ENCODE measurements around the gene MKRN3. TPM values are rescaled to one million over a fixed set of nuclear protein-coding genes. Genes with fewer than 3 reads are reported as not detected.
A peak's percentile ranks its signal among the peaks of the same experiment; 100 is the strongest.

The MKRN3 gene
- total RNA-seq, 2 experiments from 2014 or later = 3.3 to 3.8 TPM

DNA sequence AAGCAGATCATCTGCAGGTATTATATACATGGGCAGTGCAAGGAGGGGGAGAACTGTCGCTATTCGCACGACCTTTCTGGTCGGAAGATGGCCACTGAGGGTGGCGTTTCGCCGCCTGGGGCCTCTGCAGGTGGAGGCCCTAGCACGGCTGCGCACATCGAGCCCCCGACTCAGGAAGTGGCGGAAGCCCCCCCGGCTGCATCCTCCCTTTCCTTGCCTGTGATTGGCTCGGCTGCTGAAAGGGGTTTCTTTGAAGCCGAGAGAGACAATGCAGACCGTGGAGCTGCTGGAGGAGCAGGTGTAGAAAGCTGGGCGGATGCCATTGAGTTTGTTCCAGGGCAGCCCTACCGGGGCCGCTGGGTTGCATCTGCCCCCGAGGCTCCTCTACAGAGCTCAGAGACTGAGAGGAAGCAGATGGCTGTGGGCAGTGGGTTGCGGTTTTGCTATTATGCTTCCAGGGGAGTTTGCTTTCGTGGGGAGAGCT is 639 bp downstream of the MKRN3 start:
- Mint-ChIP-seq H3K9me3 (peaks cover 4% of the 10 kb centered on the region), H3K36me3 (no peaks in the 10 kb centered on the region), H3K4me3 (peak overlapping the region; percentile 78), H3K27me3 (peaks cover 2% of the 10 kb centered on the region), H3K27ac (peak overlapping the region; percentile 87), H3K4me1 (ENCODE audit: low read depth) (peaks cover 3% of the 10 kb centered on the region)
- ChIA-PET POLR2A (interaction anchor here (1.0 kb wide), 1 partner anchor 527 kb away, joined by 3 read pairs; the partner anchor contains the start of gene TUBGCP5), CTCF (no interaction called here)
- intact Hi-C loops (cut with micrococcal nuclease) = no loop called here
- DNase-seq = peak; percentile 60

DNA sequence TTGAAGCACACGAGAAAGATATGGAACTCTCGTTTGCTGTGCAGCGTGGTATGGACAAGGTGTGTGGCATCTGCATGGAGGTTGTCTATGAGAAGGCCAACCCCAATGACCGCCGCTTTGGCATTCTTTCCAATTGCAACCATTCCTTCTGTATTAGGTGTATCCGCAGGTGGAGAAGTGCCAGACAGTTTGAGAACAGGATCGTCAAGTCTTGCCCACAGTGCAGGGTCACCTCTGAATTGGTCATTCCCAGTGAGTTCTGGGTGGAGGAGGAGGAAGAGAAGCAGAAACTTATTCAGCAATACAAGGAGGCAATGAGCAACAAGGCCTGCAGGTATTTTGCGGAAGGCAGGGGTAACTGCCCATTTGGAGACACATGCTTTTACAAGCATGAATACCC is 1.2 kb downstream of the MKRN3 start:
- CTCF ChIA-PET = no interaction called here
- Mint-ChIP-seq H3K27me3 (peaks cover 2% of the 10 kb centered on the region), H3K9me3 (peaks cover 4% of the 10 kb centered on the region), H3K36me3 (no peaks in the 10 kb centered on the region), H3K27ac (peak overlapping the region; percentile 87), H3K4me3 (peak overlapping the region; percentile 78), H3K4me1 (ENCODE audit: low read depth) (peaks cover 3% of the 10 kb centered on the region)
- no peak for DNase-seq
- intact Hi-C loops (cut with micrococcal nuclease) = no loop called here
- POLR2A ChIA-PET = interaction anchor here (1.0 kb wide), 1 partner anchor 527 kb away, joined by 3 read pairs; the partner anchor contains the start of gene TUBGCP5

DNA sequence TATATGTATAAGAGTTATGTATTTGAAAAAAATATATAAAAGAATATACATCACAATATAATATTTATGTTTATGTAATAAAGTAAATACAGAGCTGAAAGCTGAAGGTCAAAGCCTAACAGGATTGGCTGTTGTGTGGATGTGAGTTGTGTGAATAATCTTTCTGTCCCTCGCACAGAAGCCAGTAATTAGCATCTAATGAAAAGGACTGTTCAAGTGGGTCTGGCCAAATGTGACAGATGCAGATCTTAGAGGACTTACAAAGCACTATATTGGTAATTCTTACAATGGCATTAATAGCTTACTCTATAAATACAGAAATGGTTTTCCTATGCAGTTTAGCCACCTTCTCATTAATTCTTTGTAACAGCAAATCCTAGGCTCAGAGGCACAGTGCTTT is 2.4 kb downstream of the MKRN3 start:
- H3K27ac Mint-ChIP-seq = no peak overlapping the region
- no peak overlapping the region for H3K4me3 Mint-ChIP-seq
- H3K27me3 Mint-ChIP-seq = no peaks in the 10 kb centered on the region
- peaks cover 3% of the 10 kb centered on the region for H3K4me1 Mint-ChIP-seq (ENCODE audit: low read depth)
- POLR2A ChIA-PET = no interaction called here
- intact Hi-C loops (cut with micrococcal nuclease) = no loop called here
- DNase-seq = no peak
- H3K9me3 Mint-ChIP-seq = peaks cover 4% of the 10 kb centered on the region
- no peaks in the 10 kb centered on the region for H3K36me3 Mint-ChIP-seq
- CTCF ChIA-PET = no interaction called here

DNA sequence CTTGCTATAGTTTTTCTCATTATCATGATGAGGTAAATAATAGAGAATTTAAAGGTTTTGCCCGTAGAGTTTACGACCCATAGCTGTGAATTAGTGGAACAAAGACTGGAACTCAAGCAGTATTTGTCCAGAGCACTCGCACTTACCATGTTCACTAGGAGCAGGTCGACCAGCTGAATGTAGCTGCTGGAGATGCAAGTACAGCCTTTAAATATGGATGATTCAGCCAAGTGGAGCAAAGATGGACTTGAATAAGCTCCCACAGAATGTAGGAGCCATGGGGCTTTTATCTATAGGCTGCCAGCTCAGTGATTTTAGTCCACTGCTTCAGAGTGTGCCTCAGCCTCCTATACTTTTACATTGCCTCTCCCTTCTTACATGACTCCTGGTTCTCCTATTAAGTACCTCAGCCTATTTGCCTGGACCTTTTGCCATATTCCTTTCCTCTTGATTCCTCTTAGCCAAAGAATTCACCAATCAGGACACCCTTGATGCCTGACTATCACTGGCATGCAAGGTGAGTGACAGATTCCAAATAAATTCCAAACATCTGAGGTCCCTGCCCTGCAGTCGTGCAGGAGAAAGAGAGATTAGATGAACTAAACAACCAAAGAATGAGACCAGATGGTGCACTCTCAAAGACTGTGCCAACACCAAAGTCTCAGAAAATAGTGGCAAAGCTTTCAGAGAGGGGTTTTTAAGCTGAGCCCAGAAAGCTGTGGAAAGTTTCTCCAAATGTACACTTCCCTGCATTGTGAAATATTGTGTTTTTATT is 3.9 kb downstream of the MKRN3 start:
- Mint-ChIP-seq H3K27ac (no peak overlapping the region), H3K4me3 (no peak overlapping the region), H3K9me3 (peaks cover 4% of the 10 kb centered on the region), H3K36me3 (no peaks in the 10 kb centered on the region), H3K4me1 (ENCODE audit: low read depth) (peaks cover 3% of the 10 kb centered on the region), H3K27me3 (no peaks in the 10 kb centered on the region)
- CTCF ChIA-PET = no interaction called here
- intact Hi-C loops (cut with micrococcal nuclease) = no loop called here
- no peak for DNase-seq
- POLR2A ChIA-PET = no interaction called here

DNA sequence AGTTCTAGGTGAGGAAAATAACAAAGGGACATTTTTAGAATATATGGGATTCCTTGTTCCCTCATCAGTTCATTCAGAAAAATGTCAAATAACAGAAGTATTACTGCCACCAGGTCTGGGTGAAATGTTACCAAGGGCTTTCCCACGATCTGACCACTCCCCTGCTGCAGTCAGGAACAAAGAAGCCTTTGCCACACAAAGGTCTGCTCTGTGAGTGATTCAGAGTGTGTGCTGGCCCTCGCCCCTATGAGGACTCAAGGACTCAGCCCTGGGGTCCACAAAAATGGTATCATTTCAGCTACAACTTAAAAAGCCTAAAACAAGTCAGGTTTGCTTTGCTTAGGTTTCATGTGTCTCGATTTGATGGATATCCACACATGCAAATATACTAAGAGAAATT is 5.0 kb downstream of the MKRN3 start:
- H3K27ac Mint-ChIP-seq = no peak overlapping the region
- DNase-seq = no peak
- intact Hi-C loops (cut with micrococcal nuclease) = no loop called here
- peaks cover 3% of the 10 kb centered on the region for H3K4me1 Mint-ChIP-seq (ENCODE audit: low read depth)
- H3K36me3 Mint-ChIP-seq = no peaks in the 10 kb centered on the region
- CTCF ChIA-PET = no interaction called here
- H3K4me3 Mint-ChIP-seq = no peak overlapping the region
- POLR2A ChIA-PET = no interaction called here
- peaks cover 2% of the 10 kb centered on the region for H3K9me3 Mint-ChIP-seq
- no peaks in the 10 kb centered on the region for H3K27me3 Mint-ChIP-seq

DNA sequence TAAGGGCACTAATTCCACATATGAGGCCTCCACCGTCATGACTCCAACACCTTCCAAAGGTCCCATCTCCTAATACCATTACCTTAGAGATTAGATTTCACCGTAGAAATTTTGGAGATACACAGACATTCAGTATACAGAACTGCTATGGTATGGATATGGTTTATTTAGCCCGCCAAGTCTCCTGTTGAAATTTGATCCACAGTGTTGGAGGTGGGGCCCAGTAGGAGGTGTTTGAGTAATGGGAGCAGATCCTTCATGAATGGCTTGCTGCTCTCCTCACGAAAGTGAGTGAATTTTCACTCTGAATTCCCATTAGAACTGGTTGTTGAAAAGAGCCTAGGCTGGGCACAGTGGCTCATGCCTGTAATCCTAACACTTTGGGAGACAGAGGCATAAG is 7.4 kb downstream of the MKRN3 start:
- intact Hi-C loops (cut with micrococcal nuclease) = no loop called here
- peaks cover 1% of the 10 kb centered on the region for H3K4me1 Mint-ChIP-seq (ENCODE audit: low read depth)
- H3K36me3 Mint-ChIP-seq = no peaks in the 10 kb centered on the region

DNA sequence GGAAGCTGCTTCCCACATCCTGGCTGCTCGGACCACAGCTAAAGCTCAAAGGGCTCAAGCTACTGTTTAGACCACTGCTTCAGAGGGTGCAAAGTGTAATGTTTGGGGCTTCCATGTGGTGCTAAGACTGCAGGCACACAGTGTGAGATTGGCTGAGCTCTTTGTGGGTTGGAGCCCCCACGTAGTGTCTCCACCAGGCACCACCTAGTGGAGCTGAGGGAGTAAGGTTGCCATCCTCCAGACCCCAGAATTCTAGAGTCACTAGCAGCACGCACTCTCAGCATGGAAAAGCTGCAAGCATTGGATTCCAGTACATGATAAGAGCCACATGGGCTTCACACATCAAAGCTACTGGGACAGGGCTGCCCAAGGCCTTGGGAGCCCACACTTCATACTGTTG is 9.3 kb downstream of the MKRN3 start:
- intact Hi-C loops (cut with micrococcal nuclease) = no loop called here
- no peaks in the 10 kb centered on the region for H3K27me3 Mint-ChIP-seq
- CTCF ChIA-PET = interaction anchor here (1.6 kb wide), 1 partner anchor 77 kb away, joined by 4 read pairs; no protein-coding TSS in a partner anchor
- no peak for DNase-seq
- H3K9me3 Mint-ChIP-seq = no peaks in the 10 kb centered on the region
- H3K27ac Mint-ChIP-seq = no peak overlapping the region
- H3K4me1 Mint-ChIP-seq (ENCODE audit: low read depth) = no peaks in the 10 kb centered on the region
- POLR2A ChIA-PET = no interaction called here
- H3K4me3 Mint-ChIP-seq = no peak overlapping the region
- no peaks in the 10 kb centered on the region for H3K36me3 Mint-ChIP-seq

More for the DNA sequence above, 7.4 kb downstream of the MKRN3 start:
- Mint-ChIP-seq H3K27ac (no peak overlapping the region), H3K4me3 (no peak overlapping the region), H3K9me3 (no peaks in the 10 kb centered on the region), H3K27me3 (no peaks in the 10 kb centered on the region)
- POLR2A ChIA-PET = no interaction called here
- no peak for DNase-seq
- CTCF ChIA-PET = no interaction called here

DNA sequence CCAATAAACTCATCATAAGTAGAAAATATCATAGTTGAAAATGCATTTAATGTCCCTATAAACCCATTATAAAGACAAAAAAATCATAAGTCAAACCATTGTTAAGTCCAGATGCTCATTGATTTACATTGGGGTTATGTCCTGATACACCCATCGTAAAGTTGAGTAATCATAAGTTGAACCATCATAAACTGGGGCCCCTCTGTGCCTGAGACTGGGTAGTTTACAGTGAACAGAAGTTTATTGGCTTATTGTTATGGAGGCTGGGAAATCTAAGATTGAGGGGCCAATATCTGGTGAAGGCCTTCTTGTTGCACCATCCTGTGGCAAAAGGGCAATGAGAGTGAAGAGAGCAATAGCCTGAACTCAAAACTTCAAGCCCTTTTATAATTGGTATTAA is 10.6 kb downstream of the MKRN3 start:
- ChIA-PET CTCF (no interaction called here), POLR2A (no interaction called here)
- H3K27me3 Mint-ChIP-seq = no peaks in the 10 kb centered on the region
- H3K4me1 Mint-ChIP-seq (ENCODE audit: low read depth) = no peaks in the 10 kb centered on the region
- H3K36me3 Mint-ChIP-seq = no peaks in the 10 kb centered on the region
- H3K4me3 Mint-ChIP-seq = no peak overlapping the region
- no peaks in the 10 kb centered on the region for H3K9me3 Mint-ChIP-seq
- H3K27ac Mint-ChIP-seq = no peak overlapping the region
- no peak for DNase-seq
- intact Hi-C loops (cut with micrococcal nuclease) = no loop called here

DNA sequence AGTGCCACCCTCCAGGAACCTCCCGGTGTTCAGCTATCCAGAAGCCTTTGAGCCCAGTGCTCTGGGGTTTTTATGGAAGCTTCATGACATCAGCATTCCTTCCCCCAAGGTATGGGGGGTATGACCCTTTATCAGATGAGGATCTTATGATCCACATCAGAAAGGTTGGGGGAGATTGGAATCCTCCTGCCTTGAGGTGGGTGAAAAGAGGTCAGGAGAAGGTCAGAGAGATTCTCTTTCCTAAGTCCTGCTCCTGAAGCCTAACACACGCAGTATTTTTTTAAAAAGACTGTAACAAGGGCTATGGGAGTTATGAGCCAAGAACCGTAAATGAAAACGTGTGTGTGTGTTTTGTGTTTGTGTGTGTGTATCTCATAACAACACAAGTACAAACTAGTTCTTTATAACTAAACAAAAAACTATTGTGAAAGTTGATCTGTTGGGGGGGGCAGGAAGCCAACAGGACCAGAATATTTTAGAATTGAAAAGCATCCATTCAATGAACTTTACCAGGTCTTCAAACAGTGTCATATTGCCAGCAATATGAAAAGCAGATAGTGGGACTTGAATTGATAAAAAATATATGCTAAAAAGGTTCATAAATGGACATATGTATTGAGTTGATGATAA is 13.2 kb downstream of the MKRN3 start:
- no peaks in the 10 kb centered on the region for H3K9me3 Mint-ChIP-seq
- no peaks in the 10 kb centered on the region for H3K36me3 Mint-ChIP-seq
- H3K4me3 Mint-ChIP-seq = no peak overlapping the region
- no peak overlapping the region for H3K27ac Mint-ChIP-seq
- H3K4me1 Mint-ChIP-seq (ENCODE audit: low read depth) = no peaks in the 10 kb centered on the region
- intact Hi-C loops (cut with micrococcal nuclease) = no loop called here
- CTCF ChIA-PET = no interaction called here
- H3K27me3 Mint-ChIP-seq = no peaks in the 10 kb centered on the region
- no peak for DNase-seq
- POLR2A ChIA-PET = no interaction called here

DNA sequence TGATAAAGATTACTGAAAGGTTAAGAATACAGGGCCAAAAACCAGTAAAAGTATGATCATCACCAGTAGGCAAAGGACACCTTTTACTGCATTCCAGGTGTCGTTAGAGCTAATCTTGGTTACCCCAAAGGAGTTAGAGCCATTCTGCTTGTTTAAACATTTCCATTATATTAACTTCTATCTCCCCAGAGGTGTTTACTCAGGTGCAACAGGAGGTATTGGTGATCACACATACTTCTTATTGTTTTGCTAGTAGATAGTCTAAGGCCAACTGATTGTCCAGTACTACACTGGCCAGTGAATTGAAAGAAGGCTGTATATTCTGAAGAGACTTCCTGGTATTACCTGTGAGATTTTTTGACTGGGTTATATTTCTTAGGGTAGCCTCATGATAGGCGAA is 22.8 kb downstream of the MKRN3 start:
- no peak overlapping the region for H3K4me3 Mint-ChIP-seq
- DNase-seq = no peak
- H3K4me1 Mint-ChIP-seq (ENCODE audit: low read depth) = no peaks in the 10 kb centered on the region
- no peaks in the 10 kb centered on the region for H3K9me3 Mint-ChIP-seq
- peaks cover 3% of the 10 kb centered on the region for H3K27me3 Mint-ChIP-seq
- ChIA-PET CTCF (no interaction called here), POLR2A (no interaction called here)
- intact Hi-C loops (cut with micrococcal nuclease) = no loop called here
- no peaks in the 10 kb centered on the region for H3K36me3 Mint-ChIP-seq
- H3K27ac Mint-ChIP-seq = no peak overlapping the region

DNA sequence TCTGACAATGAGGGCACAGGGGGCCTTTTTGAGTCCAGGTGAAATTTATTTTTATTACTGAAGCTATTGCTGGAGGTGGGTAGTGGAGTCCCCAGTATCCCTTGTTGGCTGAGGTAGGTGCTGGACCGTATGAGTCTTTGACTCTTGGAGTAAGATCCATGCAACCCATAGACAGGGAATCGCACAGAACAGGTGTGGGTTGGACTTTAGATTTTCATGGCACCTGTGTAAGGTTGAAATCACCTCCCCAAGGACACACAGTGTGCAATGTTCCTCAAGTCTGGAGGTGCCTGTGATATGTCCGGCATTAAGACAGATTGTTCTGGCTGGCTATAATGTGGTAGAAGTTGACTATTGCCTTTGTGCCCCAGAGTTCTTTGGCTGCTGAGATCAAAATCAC is 23.5 kb downstream of the MKRN3 start:
- H3K27me3 Mint-ChIP-seq = peaks cover 3% of the 10 kb centered on the region
- CTCF ChIA-PET = no interaction called here
- H3K27ac Mint-ChIP-seq = no peak overlapping the region
- H3K4me1 Mint-ChIP-seq (ENCODE audit: low read depth) = no peaks in the 10 kb centered on the region
- H3K36me3 Mint-ChIP-seq = no peaks in the 10 kb centered on the region
- POLR2A ChIA-PET = no interaction called here
- DNase-seq = no peak
- intact Hi-C loops (cut with micrococcal nuclease) = no loop called here
- H3K4me3 Mint-ChIP-seq = no peak overlapping the region
- no peaks in the 10 kb centered on the region for H3K9me3 Mint-ChIP-seq

DNA sequence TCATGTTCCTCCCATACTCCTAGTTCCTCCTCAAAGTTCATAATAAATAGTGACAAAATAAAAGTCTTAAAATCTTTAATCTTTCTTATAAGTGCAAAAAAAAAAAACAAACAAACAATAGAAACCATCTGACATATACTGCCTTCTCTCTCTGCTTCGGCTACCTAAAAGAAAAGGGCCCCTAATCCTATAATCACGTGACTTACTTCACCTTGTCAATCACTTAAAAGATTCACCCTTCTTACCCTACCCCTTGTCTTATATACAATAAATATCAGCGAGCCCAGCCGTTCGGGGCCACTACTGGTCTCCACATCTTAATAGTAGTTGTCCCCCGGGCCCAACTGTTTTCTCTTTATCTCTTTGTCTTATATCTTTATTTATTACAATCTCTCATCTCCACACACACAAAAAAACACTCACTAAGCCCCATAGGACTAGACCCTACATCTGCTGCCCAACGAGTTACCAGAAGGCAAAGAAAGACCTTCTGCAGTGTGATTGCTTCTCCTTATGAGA is 28.8 kb downstream of the MKRN3 start:
- H3K4me3 Mint-ChIP-seq = no peak overlapping the region
- H3K27ac Mint-ChIP-seq = no peak overlapping the region
- POLR2A ChIA-PET = no interaction called here
- intact Hi-C loops (cut with micrococcal nuclease) = no loop called here
- CTCF ChIA-PET = no interaction called here
- no peak for DNase-seq
- H3K4me1 Mint-ChIP-seq (ENCODE audit: low read depth) = no peaks in the 10 kb centered on the region
- H3K36me3 Mint-ChIP-seq = no peaks in the 10 kb centered on the region
- H3K9me3 Mint-ChIP-seq = no peaks in the 10 kb centered on the region
- peaks cover 3% of the 10 kb centered on the region for H3K27me3 Mint-ChIP-seq

DNA sequence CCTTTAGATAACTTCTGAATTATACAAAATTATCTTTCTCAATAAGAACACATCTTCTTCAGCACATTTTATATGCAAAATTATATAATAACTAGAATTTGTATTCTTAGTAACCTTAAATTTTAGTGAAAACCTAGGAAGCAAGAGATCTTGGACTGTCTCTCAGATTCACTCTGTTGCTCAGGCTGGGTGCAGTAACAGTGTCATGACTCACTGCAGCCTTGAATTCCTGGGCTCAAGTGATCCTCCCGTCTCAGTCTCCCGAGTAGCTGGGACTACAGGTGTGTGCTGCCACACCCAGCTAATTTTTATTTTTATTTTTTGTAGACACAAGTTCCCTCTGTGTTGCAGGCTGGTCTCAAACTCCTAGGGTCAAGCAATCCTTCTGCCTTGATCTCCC is 29.9 kb downstream of the MKRN3 start:
- CTCF ChIA-PET = no interaction called here
- no peak for DNase-seq
- H3K9me3 Mint-ChIP-seq = no peaks in the 10 kb centered on the region
- no peak overlapping the region for H3K4me3 Mint-ChIP-seq
- POLR2A ChIA-PET = no interaction called here
- H3K36me3 Mint-ChIP-seq = no peaks in the 10 kb centered on the region
- peaks cover 3% of the 10 kb centered on the region for H3K27me3 Mint-ChIP-seq
- no peak overlapping the region for H3K27ac Mint-ChIP-seq
- no peaks in the 10 kb centered on the region for H3K4me1 Mint-ChIP-seq (ENCODE audit: low read depth)
- intact Hi-C loops (cut with micrococcal nuclease) = no loop called here
